Left ventricle myocardium inferior (tissue), 1 donor: Measurements from ENCODE around the gene ZKSCAN1. TPM values are rescaled to one million over a fixed set of nuclear protein-coding genes. Genes with fewer than 3 reads are reported as not detected.

ENCODE experiments used
- DNase-seq: peaks from one replicate; pipeline ENCODE4 v3.0.0-alpha.2; 2020
- H3K27ac ChIP-seq: fragments of 200-600 bp; replicated peaks from 2 replicates; pipeline ENCODE4 v1.8.0; 2021
- H3K27me3 ChIP-seq: fragments of 200-600 bp; 2 replicates; pipeline ENCODE4 v1.8.0; 2021; ENCODE audit warnings: low read depth
- H3K36me3 ChIP-seq: fragments of 200-600 bp; 2 replicates; pipeline ENCODE4 v1.8.0; 2021
- H3K4me1 ChIP-seq: fragments of 200-600 bp; 2 replicates; pipeline ENCODE4 v1.8.0; 2021
- H3K4me3 ChIP-seq: fragments of 200-600 bp; 2 replicates; pipeline ENCODE4 v1.8.0; 2021; ENCODE audit warnings: mild to moderate bottlenecking, moderate library complexity
- H3K9me3 ChIP-seq: fragments of 200-600 bp; replicated peaks from 2 replicates; pipeline ENCODE4 v1.8.0; 2021
- intact Hi-C: fragments of 100-400 bp; cut with micrococcal nuclease; formaldehyde crosslinking; loops from one replicate; pipeline ENCODE4 v1.11.0; 2022
- total RNA-seq: library from RNA; stranded (reverse); fragmentation: NEBNext Ultra II Directional; extraction: Animal tissue kit (Norgen Biotek cat#: 25700); gene quantifications from one replicate; pipeline ENCODE4 v1.2.1, GENCODE V29; 2021
- TF ChIP-seq, protein P1 (sequence below): fragments of 200-600 bp; IDR thresholded peaks from 2 replicates; pipeline ENCODE4 v1.8.0; 2021; ENCODE audit warnings: antibody characterized with exemption, mild to moderate bottlenecking, borderline replicate concordance
- donor health status: DM: no; HTN: yes; CAD: no; lungs with severe emphysema.

ZKSCAN1 gene
- total RNA-seq, 1 donor from 2014 or later: 37.1 TPM

- H3K36me3 ChIP-seq: no peaks in the 10 kb centered on the region
- DNase-seq: no peak
- H3K27me3 ChIP-seq: no peaks in the 10 kb centered on the region
- H3K27ac ChIP-seq: peak overlapping the region; percentile 86
- TF ChIP-seq, protein P1, sequence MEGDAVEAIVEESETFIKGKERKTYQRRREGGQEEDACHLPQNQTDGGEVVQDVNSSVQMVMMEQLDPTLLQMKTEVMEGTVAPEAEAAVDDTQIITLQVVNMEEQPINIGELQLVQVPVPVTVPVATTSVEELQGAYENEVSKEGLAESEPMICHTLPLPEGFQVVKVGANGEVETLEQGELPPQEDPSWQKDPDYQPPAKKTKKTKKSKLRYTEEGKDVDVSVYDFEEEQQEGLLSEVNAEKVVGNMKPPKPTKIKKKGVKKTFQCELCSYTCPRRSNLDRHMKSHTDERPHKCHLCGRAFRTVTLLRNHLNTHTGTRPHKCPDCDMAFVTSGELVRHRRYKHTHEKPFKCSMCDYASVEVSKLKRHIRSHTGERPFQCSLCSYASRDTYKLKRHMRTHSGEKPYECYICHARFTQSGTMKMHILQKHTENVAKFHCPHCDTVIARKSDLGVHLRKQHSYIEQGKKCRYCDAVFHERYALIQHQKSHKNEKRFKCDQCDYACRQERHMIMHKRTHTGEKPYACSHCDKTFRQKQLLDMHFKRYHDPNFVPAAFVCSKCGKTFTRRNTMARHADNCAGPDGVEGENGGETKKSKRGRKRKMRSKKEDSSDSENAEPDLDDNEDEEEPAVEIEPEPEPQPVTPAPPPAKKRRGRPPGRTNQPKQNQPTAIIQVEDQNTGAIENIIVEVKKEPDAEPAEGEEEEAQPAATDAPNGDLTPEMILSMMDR: no peak
- intact Hi-C loops: loop anchor here (10.0 kb wide), 1 partner anchor 88 kb away; the partner anchor contains the start of genes COPS6 and ZNF3
- no peaks in the 10 kb centered on the region for H3K9me3 ChIP-seq
- H3K4me1 ChIP-seq: peaks cover 41% of the 10 kb centered on the region
- peak overlapping the region; percentile 67 for H3K4me3 ChIP-seq
Observed at GRCh38 chr7:99996755-99997544, 18.4 kb upstream of the ZKSCAN1 start.

DNA sequence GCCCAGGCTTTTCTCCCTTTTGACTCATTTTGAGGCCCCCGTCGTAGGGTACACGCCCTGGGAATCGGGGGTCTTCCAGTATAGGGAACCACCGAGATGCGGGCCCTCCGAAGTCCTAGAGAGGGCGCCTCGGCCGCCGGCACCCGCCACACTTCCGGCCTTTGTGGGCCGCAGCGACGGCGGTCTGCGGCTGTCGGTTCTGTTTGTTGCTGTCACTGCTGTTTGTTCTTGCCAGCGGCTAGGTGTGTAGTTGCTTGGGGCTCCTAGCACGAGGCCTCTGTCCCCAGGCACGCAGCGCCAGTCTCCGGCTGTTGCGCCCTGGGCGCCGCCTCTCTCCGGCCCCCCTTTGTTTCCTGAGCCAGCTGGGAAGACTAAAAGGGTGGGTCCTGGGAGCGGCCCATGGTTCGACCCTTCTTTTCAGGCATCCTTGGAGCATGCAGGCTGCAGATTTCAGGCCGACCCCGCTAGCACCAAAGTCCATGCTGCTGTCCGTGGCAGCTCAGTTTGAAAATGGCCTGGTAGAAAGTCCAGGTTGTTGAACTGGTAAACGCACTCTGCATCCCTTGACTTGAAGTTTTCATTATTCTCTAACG is 17.8 kb upstream of the ZKSCAN1 start:
- Histone ChIP-seq H3K27ac (peak overlapping the region; percentile 86), H3K36me3 (no peaks in the 10 kb centered on the region), H3K9me3 (no peaks in the 10 kb centered on the region), H3K4me3 (peak overlapping the region; percentile 67), H3K4me1 (peaks cover 34% of the 10 kb centered on the region), H3K27me3 (no peaks in the 10 kb centered on the region)
- TF ChIP-seq, protein P1: peak; percentile 59
- DNase-seq: peak; percentile 55
- intact Hi-C loops: loop anchor here (10.0 kb wide), 1 partner anchor 87 kb away; the partner anchor contains the start of genes COPS6 and ZNF3

GRCh38 chr7:100000239-100000638 is 15.2 kb upstream of the ZKSCAN1 start:
- no peak overlapping the region for H3K4me3 ChIP-seq
- no peaks in the 10 kb centered on the region for H3K9me3 ChIP-seq
- no peaks in the 10 kb centered on the region for H3K27me3 ChIP-seq
- H3K27ac ChIP-seq: no peak overlapping the region
- no peak for DNase-seq
- TF ChIP-seq, protein P1: no peak
- intact Hi-C loops: no loop called here
- no peaks in the 10 kb centered on the region for H3K36me3 ChIP-seq
- peaks cover 15% of the 10 kb centered on the region for H3K4me1 ChIP-seq

DNA sequence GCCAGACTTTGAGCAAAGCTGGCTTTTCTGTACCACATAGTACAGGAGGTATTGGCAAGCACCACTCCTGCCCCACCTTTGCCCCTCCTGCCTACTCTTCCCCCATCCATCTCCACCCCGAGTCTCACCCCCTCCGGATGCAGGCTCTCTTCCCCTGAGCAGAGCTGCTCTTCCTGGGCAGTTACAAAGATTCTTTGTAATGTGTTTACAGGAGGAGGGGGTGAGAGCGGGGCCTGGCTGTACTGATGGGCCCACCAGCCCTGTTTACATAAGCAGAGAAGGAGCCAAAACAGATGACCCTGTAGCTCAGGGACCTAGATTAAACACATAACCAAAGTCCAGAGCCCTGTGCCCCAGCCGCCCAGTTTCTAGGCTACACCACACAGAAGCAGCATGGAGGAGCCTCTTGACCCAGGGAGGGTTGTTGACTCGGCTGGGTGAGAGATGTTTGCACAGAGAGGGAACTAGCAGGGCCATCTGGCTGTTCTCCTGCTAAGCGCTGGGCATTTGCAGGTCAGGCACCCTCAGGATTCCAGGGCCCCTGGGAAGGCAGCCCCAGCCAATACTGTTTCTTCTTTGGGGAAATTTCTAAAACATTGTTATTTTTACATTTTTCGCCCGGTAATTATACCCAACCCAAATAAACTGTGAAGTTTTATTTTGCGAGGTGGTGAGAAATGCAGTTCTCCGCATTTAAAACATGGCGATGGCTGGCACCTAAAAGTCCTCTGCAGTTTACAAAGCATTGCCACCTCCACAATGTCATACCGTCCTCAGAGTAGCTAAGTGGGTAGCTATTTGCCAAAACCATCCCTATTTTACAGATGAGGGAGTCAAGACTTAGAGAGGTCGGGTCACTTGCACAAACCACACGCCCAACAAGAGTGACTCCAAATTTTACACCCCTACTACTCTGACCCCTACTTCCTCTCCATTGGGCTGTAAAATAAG is 11.4 kb upstream of the ZKSCAN1 start:
- Histone ChIP-seq H3K4me1 (no peaks in the 10 kb centered on the region), H3K36me3 (no peaks in the 10 kb centered on the region), H3K9me3 (no peaks in the 10 kb centered on the region), H3K27ac (no peak overlapping the region), H3K27me3 (no peaks in the 10 kb centered on the region), H3K4me3 (no peak overlapping the region)
- no peak for DNase-seq
- intact Hi-C loops: no loop called here
- TF ChIP-seq, protein P1: no peak

GRCh38 chr7:100007887-100008286 is 7.5 kb upstream of the ZKSCAN1 start:
- Histone ChIP-seq H3K4me1 (no peaks in the 10 kb centered on the region), H3K27me3 (no peaks in the 10 kb centered on the region), H3K27ac (no peak overlapping the region), H3K36me3 (no peaks in the 10 kb centered on the region), H3K9me3 (no peaks in the 10 kb centered on the region), H3K4me3 (no peak overlapping the region)
- DNase-seq: no peak
- intact Hi-C loops: no loop called here
- TF ChIP-seq, protein P1: no peak
